Aorta (tissue), 5 donors: ENCODE data around the gene FHIP2A. TPM values are rescaled to one million over a fixed set of nuclear protein-coding genes. Genes with fewer than 3 reads are reported as not detected.
"Not testable (repeated sequence)": the region's sequence is repeated elsewhere in the genome, so short reads cannot be mapped to it uniquely, and the experiment has no call there.

Experiments used
- ATAC-seq: fragments of 200-7000 bp; cut with Tn5 transposase; one replicate; pipeline ENCODE4 v1.9.1; 2022; ENCODE audit warnings: moderate library complexity; ENCODE audit not compliant: low FRiP score
- DNase-seq, 2 donors: peaks; one replicate each; pipeline ENCODE4 v3.0.0-alpha.2; 2020
- H3K27ac ChIP-seq, 2 donors: one replicate each; pipeline ENCODE4 v1.5.1; 2013; ENCODE audit warnings: low read length in 2 of 2, mild to moderate bottlenecking in 2 of 2, moderate library complexity in 2 of 2, control low read depth in 1 of 2, inconsistent platforms in 1 of 2, low read depth in 1 of 2
- H3K27me3 ChIP-seq, 2 donors: one replicate each; pipeline ENCODE4 v1.6.1; 2013; ENCODE audit warnings: control low read depth in 1 of 2, low read length in 1 of 2, mild to moderate bottlenecking in 1 of 2, moderate library complexity in 1 of 2; ENCODE audit not compliant: insufficient read depth in 2 of 2, control insufficient read depth in 1 of 2
- H3K36me3 ChIP-seq, 2 donors: one replicate each; pipeline ENCODE4 v1.6.1; 2013; ENCODE audit warnings: control low read depth in 1 of 2, low read length in 1 of 2, mild to moderate bottlenecking in 1 of 2; ENCODE audit not compliant: insufficient read depth in 2 of 2, control insufficient read depth in 1 of 2
- H3K4me1 ChIP-seq, 2 donors: one replicate each; pipeline ENCODE4 v1.6.1; 2013; ENCODE audit warnings: low read length in 2 of 2, control low read depth in 1 of 2, mild to moderate bottlenecking in 1 of 2, moderate library complexity in 1 of 2; ENCODE audit not compliant: insufficient read depth in 2 of 2, control insufficient read depth in 1 of 2
- H3K4me3 ChIP-seq, 2 donors: one replicate each; pipeline ENCODE4 v1.5.1; 2013; ENCODE audit warnings: low read length in 2 of 2, control low read depth in 1 of 2, mild to moderate bottlenecking in 1 of 2
- H3K9me3 ChIP-seq: one replicate; pipeline ENCODE4 v1.6.1; 2013; ENCODE audit warnings: mild to moderate bottlenecking, low read length; ENCODE audit not compliant: control insufficient read depth
- WGBS, 2 donors: extraction: QIAGEN DNeasy Blood & Tissue Kit; methylation state at CpG; one replicate each; pipeline ENCODE4 v1.1.7; 2013; 5-methylcytosine and 5-hydroxymethylcytosine counted together
- intact Hi-C, 2 donors: fragments of 100-400 bp; cut with DNase I; formaldehyde crosslinking; loops; one replicate each; pipeline versions ENCODE4 v1.14.2 to v1.15.0; 2022
- long read RNA-seq, 2 donors: library from polyadenylated mRNA; unstranded; transcript quantifications; one replicate each; pipeline ENCODE4 v2.0.0, GENCODE V29; 2020 to 2021
- polyA plus RNA-seq, 2 donors: library from polyadenylated mRNA; stranded (reverse); fragments of 200-250 nt; gene quantifications; one replicate each; pipeline ENCODE4 v1.2.3, GENCODE V29; 2013
- total RNA-seq, 2 donors: library from RNA; stranded (reverse); fragmentation: NEBNext Ultra II Directional; extraction: Animal tissue kit (Norgen Biotek cat#: 25700); gene quantifications; one replicate each; pipeline ENCODE4 v1.2.1, GENCODE V29; 2021
- donor health status: healthy with polysubstance abuse.
- donor health status: Bipolar disorder and iron deficiency.
- donor health status: DM: no; HTN: no; CAD: no.
- donor health status: DM: no; HTN: no; CAD: no.
- donor health status: DM: yes; HTN: yes; CAD: no.

The FHIP2A gene
- 10 to 100 TPM; 33.1 to 48.4 TPM for total RNA-seq
- 10 to 100 TPM in 1 of 2 donors, 1 to 10 TPM in 1; 4.8 to 15.2 TPM for polyA plus RNA-seq
- long read RNA-seq, donor 1, full-length matches to known transcripts = 9 of 16 reads
- long read RNA-seq, donor 1, partial matches to known transcripts = 3 of 16 reads
- long read RNA-seq, donor 1, other reads (novel, unspliced or antisense) = 4 of 16 reads
- long read RNA-seq, donor 2, full-length matches to known transcripts = 8 of 15 reads
- long read RNA-seq, donor 2, partial matches to known transcripts = 2 of 15 reads
- long read RNA-seq, donor 2, other reads (novel, unspliced or antisense) = 5 of 15 reads

DNA sequence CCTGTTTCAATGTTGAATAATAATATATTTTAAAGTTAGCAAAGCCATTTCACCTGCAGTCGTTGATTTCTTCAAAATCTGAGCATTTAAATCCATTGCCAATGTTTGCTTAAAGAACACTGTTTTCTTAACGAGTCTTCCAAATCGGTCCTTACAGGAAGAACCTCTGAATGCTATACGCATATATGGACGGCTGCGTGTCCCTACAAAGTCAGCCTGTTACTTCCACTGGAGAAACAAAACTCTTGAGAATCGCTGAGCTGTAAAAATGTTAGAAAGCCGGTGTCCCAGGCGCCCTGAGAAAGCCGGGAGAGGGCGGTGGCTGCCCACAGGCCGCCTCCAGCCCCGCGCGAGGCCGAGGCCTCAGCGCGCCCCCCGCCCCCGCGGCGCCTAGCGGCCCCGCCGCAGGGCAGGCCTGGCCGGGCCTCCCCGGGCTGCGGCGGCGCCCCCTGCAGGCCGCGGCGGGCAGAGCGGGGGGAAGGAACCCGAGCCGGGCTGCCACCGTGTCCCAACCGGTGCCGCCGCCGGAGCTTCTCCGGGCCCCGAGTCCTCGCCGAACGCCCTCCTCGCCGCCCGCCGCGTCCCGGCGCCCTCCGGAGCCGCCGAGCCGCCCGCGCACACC, at the start of gene FHIP2A:
FHIP2A (plus strand) TSS at position 488 of the 622 bp plus-strand sequence. CDS start 299 bp downstream, outside the sequence.
- ATAC-seq (peak; percentile 94), DNase-seq (peak; percentile 82 to 94)
- no peaks in the 10 kb centered on the region for H3K4me1 ChIP-seq
- H3K36me3 ChIP-seq = no peaks in the 10 kb centered on the region
- H3K4me3 ChIP-seq = peak within 1 kb of the TSS; percentile 55 to 86
- 1% methylated on average over 22 to 59 of the region's 59 CpGs for whole genome bisulfite sequencing, 2 donors
- H3K27ac ChIP-seq = peak within 1 kb of the TSS; percentile 70 to 90
- H3K27me3 ChIP-seq = no peaks in the 10 kb centered on the region
- no peaks in the 10 kb centered on the region for H3K9me3 ChIP-seq
- intact Hi-C loops = loop anchor here in 1 of 2 donors (5.0 kb wide), 1 partner anchor 116 kb away; the partner anchor contains the start of gene TRUB1

DNA sequence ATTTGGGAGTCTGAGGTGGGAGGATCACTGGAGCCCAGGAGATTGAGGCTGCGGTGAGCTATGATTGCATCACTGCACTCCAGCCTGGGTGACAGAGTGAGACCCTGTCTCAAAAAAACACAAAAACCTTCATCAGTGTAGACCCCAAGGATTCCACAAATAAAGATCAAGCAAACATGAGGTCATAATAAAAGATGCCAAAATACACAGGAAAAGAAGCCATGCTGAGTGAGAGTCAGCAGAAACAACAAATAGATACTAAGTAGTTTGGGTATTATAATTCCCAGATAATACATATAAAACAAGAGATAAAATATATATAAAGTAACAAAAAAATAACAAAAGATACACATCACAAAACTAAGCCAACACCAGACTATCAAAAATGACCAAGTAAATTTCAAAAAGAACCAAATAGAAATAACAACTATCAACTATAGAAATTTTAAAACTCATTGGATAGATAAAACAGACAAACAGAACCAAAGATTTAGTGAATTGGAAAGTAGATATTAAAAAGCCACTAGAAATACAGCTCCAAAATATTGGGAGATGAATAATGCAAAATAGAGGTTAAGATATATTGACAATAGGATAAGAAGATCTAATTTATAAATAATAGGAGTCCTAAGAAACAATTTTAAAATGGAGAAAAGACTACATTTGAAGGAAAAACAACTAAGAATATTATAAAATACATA, 48.9 kb upstream of the FHIP2A start:
- no peaks in the 10 kb centered on the region for H3K27me3 ChIP-seq
- intact Hi-C loops = no loop called here
- no peaks in the 10 kb centered on the region for H3K9me3 ChIP-seq
- 89 to 93% methylated on average over 1 of the region's 1 CpG for WGBS, 2 donors
- no peak overlapping the region for H3K27ac ChIP-seq
- no peaks in the 10 kb centered on the region for H3K4me1 ChIP-seq
- no peak for DNase-seq
- H3K36me3 ChIP-seq = no peaks in the 10 kb centered on the region
- no peak for ATAC-seq
- no peak overlapping the region for H3K4me3 ChIP-seq

- H3K27ac ChIP-seq = no peak overlapping the region
- no peaks in the 10 kb centered on the region for H3K4me1 ChIP-seq
- intact Hi-C loops = no loop called here
- ATAC-seq (no peak), DNase-seq (no peak)
- no peak overlapping the region for H3K4me3 ChIP-seq
- no peaks in the 10 kb centered on the region for H3K27me3 ChIP-seq
- 69 to 94% methylated on average over 3 of the region's 3 CpGs for WGBS, 2 donors
- H3K36me3 ChIP-seq = no peaks in the 10 kb centered on the region
- no peaks in the 10 kb centered on the region for H3K9me3 ChIP-seq
These were observed 48.4 kb upstream of the FHIP2A start for GRCh38 chr10:114773197-114773532.

DNA sequence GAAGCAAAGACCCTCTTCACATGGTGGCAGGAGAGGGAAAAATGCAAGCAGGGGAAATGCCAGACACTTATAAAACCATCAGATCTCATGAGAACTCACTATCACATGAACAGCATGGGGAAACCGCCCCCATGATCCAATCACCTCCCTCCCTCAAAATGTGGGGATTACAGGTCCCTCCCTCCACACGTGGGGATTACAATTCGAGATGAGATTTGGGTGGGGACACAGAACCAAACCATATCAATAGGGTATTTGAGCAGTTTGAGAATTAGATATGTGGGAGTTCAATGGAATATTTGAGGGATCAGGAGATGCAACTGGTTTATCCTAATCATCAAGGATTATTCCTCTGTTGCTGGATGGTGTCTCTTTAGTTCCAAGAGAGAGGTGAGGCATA, 46.5 kb upstream of the FHIP2A start:
- ATAC-seq, H3K4me3 ChIP-seq, H3K27ac ChIP-seq, DNase-seq, H3K9me3 ChIP-seq, intact Hi-C loops, H3K27me3 ChIP-seq, H3K4me1 ChIP-seq, H3K36me3 ChIP-seq: not testable (repeated sequence)
- 89 to 93% methylated on average over 3 of the region's 3 CpGs for WGBS, 2 donors

- intact Hi-C loops = no loop called here
- no peak for DNase-seq
- H3K4me3 ChIP-seq = no peak overlapping the region
- H3K9me3 ChIP-seq = no peaks in the 10 kb centered on the region
- no peak overlapping the region for H3K27ac ChIP-seq
- no peaks in the 10 kb centered on the region for H3K27me3 ChIP-seq
- 82 to 85% methylated on average over 1 of the region's 1 CpG for WGBS, 2 donors
- ATAC-seq = no peak
- H3K4me1 ChIP-seq = peaks cover 0 to 1% of the 10 kb centered on the region in 2 donors
- H3K36me3 ChIP-seq = no peaks in the 10 kb centered on the region
These were observed 44.2 kb upstream of the FHIP2A start for GRCh38 chr10:114777415-114777814.

DNA sequence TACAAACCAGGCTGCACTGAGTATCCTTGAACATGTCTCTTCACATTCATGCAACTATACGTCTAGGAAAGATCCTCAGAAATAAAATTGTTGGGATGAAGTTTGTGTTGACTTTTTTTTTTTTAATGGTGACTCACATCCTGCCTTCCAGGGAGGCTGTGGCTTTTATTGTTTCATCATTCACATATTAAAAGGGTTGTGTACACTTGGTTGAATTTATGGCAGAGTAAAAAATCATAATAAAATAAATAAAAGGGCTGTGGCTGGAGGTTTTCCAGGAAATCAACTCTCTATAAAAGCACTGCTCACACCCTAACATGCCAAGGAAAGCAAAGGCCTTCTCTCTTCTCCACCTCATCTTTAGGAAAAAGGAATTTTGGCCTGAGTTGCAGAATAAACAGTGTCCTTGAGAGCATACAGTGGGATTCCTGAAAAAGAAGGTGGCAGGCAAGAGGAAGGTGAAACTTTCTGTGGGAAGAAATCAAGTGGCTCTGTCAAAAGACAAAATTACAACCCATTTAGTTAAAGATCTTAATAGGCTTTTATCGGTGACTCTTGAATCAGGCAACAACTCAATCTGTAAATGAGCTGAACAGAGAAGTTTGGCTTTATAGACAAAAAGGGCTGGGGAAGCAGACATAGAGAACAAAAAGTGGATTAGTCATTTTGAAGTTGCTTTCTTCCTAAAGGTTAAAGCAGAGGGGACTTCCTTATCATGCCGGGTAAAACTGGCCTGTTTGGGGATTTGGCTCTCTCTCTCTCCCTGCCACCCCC, 41.6 kb upstream of the FHIP2A start:
- WGBS, 2 donors = 13 to 18% methylated on average over 3 of the region's 3 CpGs
- intact Hi-C loops = loop anchor here (2.0 to 10.0 kb wide), 2 partner anchors 231 to 305 kb away; no protein-coding TSS in a partner anchor
- Histone ChIP-seq H3K4me3 (no peak overlapping the region), H3K36me3 (no peaks in the 10 kb centered on the region), H3K4me1 (peaks cover 0 to 1% of the 10 kb centered on the region in 2 donors), H3K27me3 (no peaks in the 10 kb centered on the region), H3K27ac (no peak overlapping the region), H3K9me3 (no peaks in the 10 kb centered on the region)
- ATAC-seq = peak; percentile 48
- DNase-seq = no peak

DNA sequence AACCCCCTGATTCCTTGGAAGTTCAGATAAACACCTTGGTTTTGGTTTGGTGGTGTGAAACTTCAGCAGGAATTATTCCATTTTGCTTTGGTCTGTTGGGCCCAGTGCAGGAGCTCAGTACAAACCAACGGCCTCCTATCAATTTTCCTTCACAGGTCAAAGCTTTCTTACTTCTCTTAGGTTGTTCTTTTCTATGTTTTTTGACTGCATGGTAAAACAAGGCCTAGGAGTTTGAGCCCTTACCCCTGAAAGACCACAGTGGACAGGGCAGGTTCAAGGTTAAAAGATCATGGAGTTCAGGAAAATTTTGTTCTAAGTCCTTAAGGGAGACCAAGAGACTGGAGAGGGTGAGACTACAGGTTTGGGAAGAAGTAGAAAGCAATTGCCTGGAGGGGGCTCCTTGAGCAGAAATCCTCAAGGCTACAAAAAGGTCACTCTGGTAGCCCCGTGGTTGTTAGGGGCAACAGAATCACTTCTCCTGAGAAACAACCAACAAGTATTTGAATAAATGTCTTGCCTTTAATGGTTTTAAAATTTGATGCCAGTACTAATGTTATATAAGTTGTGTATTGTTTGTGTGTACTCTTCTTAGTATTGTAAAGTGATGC, 40.9 kb upstream of the FHIP2A start:
- WGBS, 2 donors = 65 to 72% methylated on average over 2 of the region's 2 CpGs
- DNase-seq (no peak), ATAC-seq (no peak)
- Histone ChIP-seq H3K27me3 (no peaks in the 10 kb centered on the region), H3K27ac (no peak overlapping the region), H3K36me3 (no peaks in the 10 kb centered on the region), H3K4me1 (peaks cover 0 to 1% of the 10 kb centered on the region in 2 donors), H3K9me3 (no peaks in the 10 kb centered on the region), H3K4me3 (no peak overlapping the region)
- intact Hi-C loops = loop anchor here (2.0 to 10.0 kb wide), 2 partner anchors 232 to 306 kb away; no protein-coding TSS in a partner anchor

GRCh38 chr10:114782666-114783065, 38.9 kb upstream of the FHIP2A start:
- no peaks in the 10 kb centered on the region for H3K9me3 ChIP-seq
- H3K4me1 ChIP-seq = peaks cover 0 to 1% of the 10 kb centered on the region in 2 donors
- ATAC-seq (no peak), DNase-seq (no peak)
- H3K4me3 ChIP-seq = no peak overlapping the region
- no peaks in the 10 kb centered on the region for H3K27me3 ChIP-seq
- WGBS, 2 donors = 97% methylated on average over 7 of the region's 7 CpGs
- intact Hi-C loops = loop anchor here in 1 of 2 donors (10.0 kb wide), 1 partner anchor 308 kb away; no protein-coding TSS in a partner anchor
- no peak overlapping the region for H3K27ac ChIP-seq
- H3K36me3 ChIP-seq = no peaks in the 10 kb centered on the region
